ENCODE results near the gene C5orf58.

C5orf58 gene, protein sequence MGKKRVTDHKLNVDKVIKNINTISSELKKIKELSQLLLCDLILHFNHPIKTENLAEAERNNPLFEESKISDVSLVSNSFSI

GRCh38 chr5:170232786-170233185 is at the start of gene C5orf58:
C5orf58 (plus strand) TSS chr5:170232985; CDS start chr5:170234977, 1,992 bp downstream.
- TF ChIP-seq, protein P1, sequence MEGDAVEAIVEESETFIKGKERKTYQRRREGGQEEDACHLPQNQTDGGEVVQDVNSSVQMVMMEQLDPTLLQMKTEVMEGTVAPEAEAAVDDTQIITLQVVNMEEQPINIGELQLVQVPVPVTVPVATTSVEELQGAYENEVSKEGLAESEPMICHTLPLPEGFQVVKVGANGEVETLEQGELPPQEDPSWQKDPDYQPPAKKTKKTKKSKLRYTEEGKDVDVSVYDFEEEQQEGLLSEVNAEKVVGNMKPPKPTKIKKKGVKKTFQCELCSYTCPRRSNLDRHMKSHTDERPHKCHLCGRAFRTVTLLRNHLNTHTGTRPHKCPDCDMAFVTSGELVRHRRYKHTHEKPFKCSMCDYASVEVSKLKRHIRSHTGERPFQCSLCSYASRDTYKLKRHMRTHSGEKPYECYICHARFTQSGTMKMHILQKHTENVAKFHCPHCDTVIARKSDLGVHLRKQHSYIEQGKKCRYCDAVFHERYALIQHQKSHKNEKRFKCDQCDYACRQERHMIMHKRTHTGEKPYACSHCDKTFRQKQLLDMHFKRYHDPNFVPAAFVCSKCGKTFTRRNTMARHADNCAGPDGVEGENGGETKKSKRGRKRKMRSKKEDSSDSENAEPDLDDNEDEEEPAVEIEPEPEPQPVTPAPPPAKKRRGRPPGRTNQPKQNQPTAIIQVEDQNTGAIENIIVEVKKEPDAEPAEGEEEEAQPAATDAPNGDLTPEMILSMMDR (IDR thresholded peaks at IDR 0.05): no peak

GRCh38 chr5:170183816-170184687 is 48.7 kb upstream of the C5orf58 start:
- TF ChIP-seq, protein P1 (IDR thresholded peaks at IDR 0.05): peak; percentile 89

DNA sequence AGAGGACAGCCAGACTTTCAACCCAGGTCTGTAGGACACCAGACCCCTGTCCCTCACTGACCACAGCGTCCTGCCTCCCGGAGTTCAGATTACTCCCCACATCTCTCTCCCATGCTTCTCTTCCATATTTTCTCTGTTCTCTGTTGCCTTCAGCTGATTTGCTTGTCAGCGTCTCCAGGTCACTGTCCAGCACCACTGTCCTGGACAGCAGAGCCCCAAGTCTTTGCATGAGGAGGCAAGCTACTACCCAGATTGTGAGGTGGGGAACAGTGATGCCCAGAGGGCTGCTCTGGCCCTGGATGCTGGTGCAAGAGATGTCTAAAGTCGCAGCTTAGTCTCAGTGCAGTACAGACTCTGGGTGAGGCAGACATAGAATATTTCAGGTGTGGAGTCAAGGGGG is 48.0 kb upstream of the C5orf58 start:
- TF ChIP-seq, protein P1 (IDR thresholded peaks at IDR 0.05): no peak

DNA sequence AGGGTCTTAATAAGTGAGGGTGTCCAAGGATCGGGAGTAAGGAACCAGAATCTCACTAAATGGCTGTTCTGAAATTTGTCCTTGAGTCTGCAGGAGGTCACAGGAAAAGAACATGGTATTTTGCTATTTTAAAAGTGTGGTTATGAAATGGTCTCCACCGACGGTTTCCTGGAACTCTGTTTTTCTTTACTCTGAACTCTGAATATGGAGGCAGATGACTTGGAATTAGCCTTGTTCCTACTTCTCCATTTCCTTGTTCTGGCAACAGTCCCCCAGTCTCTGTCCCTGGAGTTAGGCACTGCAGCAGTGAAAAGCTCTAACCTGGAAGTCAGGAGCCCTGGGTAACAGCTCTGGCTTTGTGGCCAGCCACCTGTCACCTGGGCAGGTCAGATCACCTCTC is 46.6 kb upstream of the C5orf58 start:
- TF ChIP-seq, protein P1 (IDR thresholded peaks at IDR 0.05): no peak

DNA sequence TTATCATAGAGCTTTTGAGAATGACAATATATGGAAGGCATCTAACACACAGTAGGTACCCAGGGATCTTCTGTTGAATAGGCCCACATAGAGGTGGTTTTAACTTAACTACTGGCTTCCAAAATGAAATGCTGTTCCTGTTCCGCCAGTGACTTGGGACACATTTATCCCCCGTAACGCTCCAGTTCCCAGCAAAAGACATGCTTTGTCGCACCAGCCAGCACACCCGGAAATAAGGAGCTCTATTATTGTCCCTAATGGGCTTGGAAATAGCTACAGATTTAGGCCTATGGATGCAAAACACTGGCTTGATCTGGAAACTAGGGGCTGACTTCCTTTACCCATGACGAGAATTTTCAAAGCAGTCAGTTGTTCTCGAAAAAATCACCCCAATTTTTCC is 45.9 kb upstream of the C5orf58 start:
- TF ChIP-seq, protein P1 (IDR thresholded peaks at IDR 0.05): no peak

DNA sequence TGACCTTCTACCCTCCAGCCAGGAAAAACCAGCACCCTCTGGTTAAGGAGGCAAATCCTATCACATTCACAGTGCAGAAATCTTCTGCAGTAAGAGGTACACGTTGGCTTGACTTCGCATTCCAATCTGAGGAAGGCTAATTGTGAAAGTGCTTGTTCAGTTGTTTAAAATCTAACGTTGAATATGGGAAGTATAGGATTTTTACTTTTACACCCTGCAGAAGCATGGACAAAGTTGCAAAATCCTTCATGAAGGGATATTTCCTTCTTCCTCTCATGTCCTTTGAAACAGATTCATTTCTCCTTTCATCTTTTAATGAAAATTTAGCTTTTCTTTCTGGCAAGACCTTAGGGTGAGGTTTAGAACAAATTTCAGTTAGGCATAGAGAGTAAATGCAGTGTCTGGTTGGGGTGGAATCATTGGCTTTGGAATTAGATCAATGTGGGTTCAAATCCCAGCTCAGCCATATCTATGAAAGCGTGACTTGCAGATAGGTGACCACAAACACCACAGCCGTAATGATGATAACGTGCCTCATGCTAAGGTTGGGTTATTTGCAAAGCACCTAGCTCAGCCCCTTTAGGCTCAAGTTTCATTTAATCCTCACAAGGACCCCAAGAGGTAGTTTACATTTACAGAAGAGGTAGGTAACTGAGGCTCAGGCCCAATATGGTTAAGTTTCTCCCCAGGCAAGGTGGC is 42.2 kb upstream of the C5orf58 start:
- TF ChIP-seq, protein P1 (IDR thresholded peaks at IDR 0.05): no peak

- TF ChIP-seq, protein P1 (IDR thresholded peaks at IDR 0.05): no peak
These were observed 40.0 kb upstream of the C5orf58 start for GRCh38 chr5:170192829-170193228.
